ENCODE results near the gene KCNIP2. TPM values are rescaled to one million over a fixed set of nuclear protein-coding genes. Genes with fewer than 3 reads are reported as not detected.
A peak's percentile ranks its signal among the peaks of the same experiment; 100 is the strongest.

KCNIP2 gene
- total RNA-seq, 1 experiment from 2014 or later: 3.0 TPM

DNA sequence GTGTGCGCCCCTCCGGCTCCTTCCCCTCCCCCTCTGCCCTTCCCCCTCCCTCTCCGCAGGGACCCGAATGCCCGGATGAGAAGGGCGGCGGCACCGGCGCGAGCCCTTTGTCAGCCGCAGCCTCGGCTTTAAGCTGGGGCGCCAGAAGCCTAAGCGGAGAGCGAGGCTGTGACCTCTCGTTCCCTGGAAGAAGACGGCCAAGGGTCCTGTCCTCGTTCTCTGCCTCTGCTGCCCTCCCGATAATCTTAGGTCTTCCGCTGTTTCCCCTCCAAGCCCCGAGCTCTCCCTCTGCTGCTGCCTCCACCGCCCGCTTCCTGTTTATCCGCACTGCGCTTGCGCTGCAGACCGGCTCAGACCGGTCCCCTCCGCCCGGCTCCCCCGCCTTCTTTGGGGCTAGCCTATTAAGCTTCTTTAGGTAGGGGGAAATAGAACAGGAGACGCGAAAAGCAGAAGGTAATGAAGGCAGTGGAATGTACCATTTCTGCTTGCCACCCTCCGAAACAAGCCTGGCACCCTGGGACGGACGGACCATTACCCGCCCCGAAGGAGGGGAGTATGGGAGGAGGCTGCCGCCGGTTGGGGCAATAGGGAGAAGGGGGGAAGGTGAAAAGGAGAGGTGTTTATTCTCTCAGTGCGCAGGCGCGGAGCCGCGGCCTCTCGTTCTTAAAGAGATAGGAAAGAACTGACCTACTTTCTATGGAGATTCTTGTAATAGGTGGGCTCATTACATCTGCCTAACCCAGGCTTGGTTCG, 25.3 kb downstream of the KCNIP2 start, which contains the start of gene OGA:
Gene OGA (minus strand): TSS at position 326 of the 753 bp plus-strand sequence. CDS start 422 bp downstream, outside the sequence.
- peaks cover 36% of the 10 kb centered on the region for H3K79me2 ChIP-seq (ENCODE audit: insufficient read depth, low read length)
- Mint-ChIP-seq H3K4me3 (peak within 1 kb of the TSS; percentile 92 to 97), H3K27ac (peak within 1 kb of the TSS; percentile 100)

More for the DNA sequence above, 25.3 kb downstream of the KCNIP2 start, which contains the start of gene OGA:
- Histone ChIP-seq H2AK5ac (ENCODE audit: insufficient read length, low read length) (no peak within 1 kb of the TSS), H2AFZ (ENCODE audit: low read length) (no peak within 1 kb of the TSS), H2BK15ac (ENCODE audit: low read depth, low read length) (no peak within 1 kb of the TSS), H3K14ac (ENCODE audit: insufficient read depth, low read length) (peak within 1 kb of the TSS; percentile 99), H3K23me2 (ENCODE audit: insufficient read length, low read depth, low read length, poor library complexity, severe bottlenecking) (peaks cover 12% of the 10 kb centered on the region), H2BK12ac (ENCODE audit: insufficient read length, low read depth, low read length) (no peak within 1 kb of the TSS), H3K23ac (ENCODE audit: insufficient read length, low read depth, low read length) (no peak within 1 kb of the TSS), H3K9me3 (ENCODE audit: control insufficient read depth, low read depth, low read length) (no peaks in the 10 kb centered on the region), H3K56ac (ENCODE audit: insufficient read length, low read depth, low read length) (peak within 1 kb of the TSS; percentile 38), H3K4me1 (ENCODE audit: insufficient read depth, low read length) (peaks cover 4% of the 10 kb centered on the region; the same call in 1 of the 2 replicates), H3T11ph (ENCODE audit: low read length) (no peak within 1 kb of the TSS), H3K4me2 (ENCODE audit: insufficient read depth, insufficient read length, low read length) (peak within 1 kb of the TSS; percentile 96), H4K5ac (ENCODE audit: insufficient read length, low read depth, low read length) (peak within 1 kb of the TSS; percentile 69), H3K79me1 (ENCODE audit: insufficient read depth, low read depth, low read length, poor library complexity, severe bottlenecking) (no peaks in the 10 kb centered on the region), H2BK120ac (ENCODE audit: low read depth, low read length, poor library complexity, severe bottlenecking) (no peak within 1 kb of the TSS), H2BK20ac (ENCODE audit: low read depth, low read length, poor library complexity, severe bottlenecking) (no peak within 1 kb of the TSS), H2BK5ac (ENCODE audit: insufficient read length, low read length) (peak within 1 kb of the TSS; percentile 94), H3K18ac (ENCODE audit: insufficient read length, low read depth, low read length) (peak within 1 kb of the TSS; percentile 99), H3K27ac (ENCODE audit: insufficient read length, low read depth, low read length) (peak within 1 kb of the TSS; percentile 90), H4K91ac (ENCODE audit: insufficient read length, low read depth, low read length) (no peak within 1 kb of the TSS), H4K20me1 (ENCODE audit: control insufficient read depth, insufficient read depth, insufficient read length) (no peaks in the 10 kb centered on the region), H3K27me3 (ENCODE audit: insufficient read depth, low read length) (no peaks in the 10 kb centered on the region), H3K4ac (ENCODE audit: low read depth, low read length) (no peak within 1 kb of the TSS; the same call in 1 of the 2 replicates), H3K9ac (ENCODE audit: extremely low read depth, insufficient read length, low read length) (peak within 1 kb of the TSS; percentile 99), H4K8ac (replicated peaks; ENCODE audit: insufficient read length, low read depth, low read length) (no peak within 1 kb of the TSS)
- Mint-ChIP-seq H3K9me3 (no peaks in the 10 kb centered on the region), H3K27me3 (ENCODE audit: low read depth) (no peaks in the 10 kb centered on the region), H3K4me1 (peaks cover 27 to 34% of the 10 kb centered on the region in 2 experiments), H3K36me3 (ENCODE audit: insufficient read depth in 1 of 3, low read depth in 3 of 3) (peaks cover 2 to 12% (median 3%) of the 10 kb centered on the region in 3 experiments; a peak in 5 of 7 replicates)
- TF ChIP-seq, protein P1, sequence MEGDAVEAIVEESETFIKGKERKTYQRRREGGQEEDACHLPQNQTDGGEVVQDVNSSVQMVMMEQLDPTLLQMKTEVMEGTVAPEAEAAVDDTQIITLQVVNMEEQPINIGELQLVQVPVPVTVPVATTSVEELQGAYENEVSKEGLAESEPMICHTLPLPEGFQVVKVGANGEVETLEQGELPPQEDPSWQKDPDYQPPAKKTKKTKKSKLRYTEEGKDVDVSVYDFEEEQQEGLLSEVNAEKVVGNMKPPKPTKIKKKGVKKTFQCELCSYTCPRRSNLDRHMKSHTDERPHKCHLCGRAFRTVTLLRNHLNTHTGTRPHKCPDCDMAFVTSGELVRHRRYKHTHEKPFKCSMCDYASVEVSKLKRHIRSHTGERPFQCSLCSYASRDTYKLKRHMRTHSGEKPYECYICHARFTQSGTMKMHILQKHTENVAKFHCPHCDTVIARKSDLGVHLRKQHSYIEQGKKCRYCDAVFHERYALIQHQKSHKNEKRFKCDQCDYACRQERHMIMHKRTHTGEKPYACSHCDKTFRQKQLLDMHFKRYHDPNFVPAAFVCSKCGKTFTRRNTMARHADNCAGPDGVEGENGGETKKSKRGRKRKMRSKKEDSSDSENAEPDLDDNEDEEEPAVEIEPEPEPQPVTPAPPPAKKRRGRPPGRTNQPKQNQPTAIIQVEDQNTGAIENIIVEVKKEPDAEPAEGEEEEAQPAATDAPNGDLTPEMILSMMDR (conservative IDR thresholded peaks at IDR 0.05): no peak
- WGBS (ENCODE audit: extremely low coverage, insufficient read length, low lambda C conversion rate): no CpG with 5 or more reads among the region's 47 CpGs
- peak; percentile 99 for DNase-seq

Data from H9 (cell line).